Muscle of back (tissue), 11 donors: ENCODE data around the gene P2RY11. TPM values are rescaled to one million over a fixed set of nuclear protein-coding genes. Genes with fewer than 3 reads are reported as not detected.
A peak's percentile ranks its signal among the peaks of the same experiment; 100 is the strongest.

Source experiments
- DNase-seq, 3 donors: peaks; one replicate each; pipeline versions ENCODE4 v3.0.0 to v3.0.0-alpha.2; 2013
- polyA plus RNA-seq, 10 donors: library from polyadenylated mRNA; unstranded; fragments of 120-200 nt; gene quantifications; one replicate each; pipeline ENCODE4 v1.2.1, GENCODE V29; 2013; ENCODE audit not compliant: insufficient read length in 10 of 10

The P2RY11 gene
- polyA plus RNA-seq, 10 donors = 7.1 to 10.5 (median 8.6) TPM

DNA sequence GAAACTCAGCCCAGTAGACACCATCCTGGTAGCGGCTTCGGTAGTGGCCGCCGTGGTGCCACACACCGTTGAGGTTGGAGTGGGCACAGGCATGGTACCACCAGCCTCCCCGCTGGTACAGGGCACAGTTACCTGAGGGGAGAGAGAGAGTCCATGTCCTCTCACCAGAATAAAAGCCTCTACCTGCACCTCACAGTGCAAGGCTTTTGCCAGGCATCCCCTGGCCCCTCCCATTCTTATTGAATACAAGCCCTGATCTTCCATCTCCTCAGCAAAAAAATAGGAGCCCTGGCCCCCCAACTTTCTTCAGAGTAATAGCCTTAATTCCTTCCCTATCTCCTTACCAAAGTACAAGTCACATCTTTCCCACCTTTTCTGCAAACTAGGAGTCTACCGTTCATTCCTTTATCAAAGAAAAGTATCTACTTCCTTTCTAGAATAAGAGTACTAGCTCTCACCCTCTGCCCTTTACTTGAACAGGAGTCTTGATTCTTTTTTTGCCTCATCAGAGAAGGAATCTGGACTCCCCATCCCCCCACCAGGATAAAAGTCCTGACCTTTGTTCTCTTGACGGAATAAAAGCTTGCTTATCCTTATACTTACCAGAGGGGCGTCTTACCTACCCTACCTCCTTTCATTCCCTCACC is 18.7 kb upstream of the P2RY11 start:
- no peak for DNase-seq

DNA sequence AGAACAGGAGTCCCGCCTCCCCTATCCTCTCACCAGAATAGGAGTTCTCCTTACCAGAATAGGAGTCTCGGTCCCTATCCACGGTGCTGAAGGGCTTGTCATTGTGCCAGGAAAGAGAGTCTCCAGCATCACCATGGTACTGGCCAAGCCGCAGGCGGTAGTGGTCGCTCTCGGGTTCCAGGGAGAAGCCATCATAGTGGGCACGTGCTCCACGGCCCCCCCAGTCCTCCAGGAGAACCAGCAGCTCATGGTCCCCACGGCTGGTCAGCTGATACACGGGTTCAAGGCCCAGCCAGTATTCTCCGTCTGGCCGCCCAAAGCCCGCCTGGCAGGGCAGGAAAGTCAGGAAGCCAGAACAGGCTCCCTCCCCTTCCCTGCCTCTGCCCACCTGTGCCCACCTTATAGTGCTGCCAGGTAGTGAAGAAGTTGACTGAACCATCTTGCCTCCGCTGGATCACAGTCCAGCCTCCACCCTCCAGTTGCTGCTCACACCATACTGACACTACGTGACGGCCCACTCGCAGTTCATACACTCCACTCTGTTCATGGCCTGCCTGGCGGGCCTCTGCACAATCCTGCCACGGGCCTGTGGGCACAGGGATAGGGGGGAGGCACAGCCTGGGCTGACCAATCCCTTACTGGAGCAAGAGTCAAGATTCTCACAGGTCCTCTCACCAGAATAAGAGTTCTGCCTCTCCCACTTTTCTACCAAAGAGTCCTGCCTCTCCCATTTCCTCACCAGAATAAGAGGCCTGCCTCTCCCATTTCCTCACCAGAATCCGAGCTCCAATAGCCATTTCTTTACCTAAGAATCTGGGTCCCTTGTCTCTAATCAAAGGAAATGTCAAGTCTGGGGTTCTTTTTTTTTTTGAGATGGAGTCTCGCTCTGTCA is 18.0 kb upstream of the P2RY11 start:
- no peak for DNase-seq

DNA sequence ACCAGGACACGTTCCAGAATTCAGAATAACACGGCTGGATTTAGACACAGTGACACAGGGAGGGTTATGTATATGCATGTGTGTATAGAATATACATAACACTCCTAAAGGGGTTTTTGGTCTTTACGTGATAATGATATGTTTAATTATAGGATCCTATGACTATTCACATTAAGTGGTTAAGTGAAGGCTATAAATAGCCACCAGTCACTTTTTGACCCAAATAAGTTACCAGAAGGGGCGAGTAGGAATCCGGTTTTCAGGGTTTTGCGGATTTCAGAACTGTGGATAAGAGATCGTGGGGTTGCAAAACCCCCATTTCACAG is 15.9 kb upstream of the P2RY11 start:
- DNase-seq = no peak

DNA sequence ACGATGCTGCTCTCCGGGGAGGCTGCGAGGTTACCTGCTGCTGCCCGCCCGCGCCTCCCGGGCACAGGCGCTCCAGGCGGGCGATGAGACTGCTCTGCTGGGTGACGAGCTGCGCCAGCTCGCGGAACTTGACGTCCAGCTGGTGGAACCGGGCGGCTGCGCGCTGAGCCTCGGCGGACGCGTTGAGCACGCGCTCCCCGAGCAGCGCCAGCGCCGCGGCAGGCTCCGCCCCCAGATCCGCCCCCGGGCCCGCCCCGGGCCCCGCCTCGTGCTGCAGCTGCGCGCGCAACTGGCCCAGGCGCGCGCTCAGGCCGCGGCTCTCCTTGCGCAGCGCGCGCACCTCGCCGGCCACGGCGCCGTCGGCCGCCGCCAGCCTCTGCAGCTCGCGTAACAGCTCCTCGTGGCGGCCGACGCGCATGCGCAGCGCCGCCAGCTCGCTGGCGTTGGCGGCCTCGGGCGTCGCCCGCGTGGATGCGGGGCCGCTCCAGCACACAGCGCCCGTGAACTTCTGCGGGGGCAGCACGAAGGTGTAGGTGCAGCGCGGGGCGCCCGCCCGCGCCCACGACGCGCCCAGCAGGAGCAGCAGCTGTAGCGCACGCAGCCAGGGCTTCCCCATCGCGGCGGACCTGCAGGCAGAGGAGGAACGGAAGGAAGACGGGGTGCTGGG is 15.4 kb upstream of the P2RY11 start:
- peak; percentile 92 to 96 (median 95) for DNase-seq

DNA sequence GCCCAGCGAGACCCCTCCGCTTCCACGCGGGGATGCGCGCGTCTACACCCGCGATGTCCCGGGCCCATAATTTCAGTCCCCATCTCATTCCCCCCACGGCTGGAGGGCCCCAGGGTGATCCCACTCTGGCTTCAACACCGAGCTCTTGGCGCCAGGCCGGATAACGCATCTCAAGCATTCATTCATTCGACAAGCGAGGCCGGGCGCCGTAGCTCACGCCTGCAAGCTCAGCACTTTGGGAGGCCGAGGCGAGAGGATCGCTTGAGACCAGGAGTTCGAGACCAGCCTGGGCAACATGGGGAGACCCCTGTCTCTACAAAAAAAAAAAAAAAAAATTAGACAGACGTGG is 14.9 kb upstream of the P2RY11 start:
- DNase-seq = no peak

DNA sequence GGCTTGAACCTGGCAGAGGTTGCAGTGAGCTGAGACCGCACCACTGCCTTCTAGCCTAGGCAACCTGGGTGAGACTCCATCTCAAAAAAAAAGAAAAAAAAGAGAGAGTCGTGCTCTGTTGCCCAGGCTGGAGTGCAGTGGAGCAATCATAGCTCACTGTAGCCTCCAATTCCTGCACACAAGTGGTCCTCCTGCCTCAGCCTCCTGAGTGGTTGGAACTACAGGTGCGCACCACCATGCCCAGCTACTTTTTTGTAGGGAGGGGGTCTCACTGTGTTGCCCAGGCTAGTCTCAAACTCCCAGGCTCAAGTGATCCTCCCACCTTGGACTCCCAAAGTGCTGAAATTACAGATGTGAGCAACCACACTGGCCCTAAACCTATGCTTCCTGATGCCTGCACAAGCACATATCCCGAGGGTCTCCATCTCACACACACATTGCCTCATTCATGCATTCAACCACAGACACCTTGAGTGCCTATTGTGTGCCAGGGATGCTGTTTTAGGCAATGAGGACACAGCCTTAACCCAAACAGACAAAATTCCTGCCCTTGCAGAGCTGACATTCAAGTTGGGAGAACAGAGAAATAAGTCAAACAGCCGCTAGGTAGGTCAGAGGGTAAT is 11.2 kb upstream of the P2RY11 start:
- DNase-seq = no peak

DNA sequence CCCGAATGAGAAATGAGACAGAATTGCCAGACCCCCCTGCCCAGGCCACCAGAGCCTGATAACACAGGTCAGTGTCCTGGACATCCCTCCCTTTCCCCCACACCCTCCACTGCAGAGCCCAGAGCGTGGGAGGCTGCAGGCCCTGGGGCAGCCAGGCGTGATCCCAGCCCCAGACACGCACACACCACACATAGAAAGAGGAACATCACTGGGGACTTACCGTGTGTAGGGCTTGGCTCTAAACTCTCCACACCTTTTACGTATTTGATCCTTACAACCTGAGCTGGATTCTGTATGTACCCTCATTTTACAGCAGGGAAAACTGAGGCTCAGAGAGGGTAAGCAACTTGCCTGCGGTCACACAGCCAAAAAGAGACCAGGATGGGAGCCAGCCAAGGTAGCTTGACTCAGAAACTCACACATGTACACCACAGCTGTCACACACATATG is 8.7 kb upstream of the P2RY11 start:
- DNase-seq = no peak

DNA sequence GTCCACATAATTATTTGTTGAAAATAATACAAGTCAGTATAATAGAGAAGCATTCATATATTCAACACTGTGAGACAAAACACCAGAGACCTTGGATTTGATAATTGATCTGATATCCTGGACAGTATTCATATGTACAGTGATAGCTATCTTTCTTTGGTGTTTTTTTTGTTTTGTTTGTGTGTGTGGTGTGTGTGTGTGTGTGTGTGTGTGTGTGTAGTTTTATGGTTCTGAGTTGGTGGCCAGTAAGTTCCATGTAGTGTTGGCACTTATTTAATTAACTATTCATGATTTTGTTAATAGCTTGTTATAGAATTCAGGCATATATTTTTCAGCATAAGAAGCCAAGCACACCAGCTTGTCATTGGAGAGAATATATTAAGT is 7.4 kb upstream of the P2RY11 start:
- no peak for DNase-seq

DNA sequence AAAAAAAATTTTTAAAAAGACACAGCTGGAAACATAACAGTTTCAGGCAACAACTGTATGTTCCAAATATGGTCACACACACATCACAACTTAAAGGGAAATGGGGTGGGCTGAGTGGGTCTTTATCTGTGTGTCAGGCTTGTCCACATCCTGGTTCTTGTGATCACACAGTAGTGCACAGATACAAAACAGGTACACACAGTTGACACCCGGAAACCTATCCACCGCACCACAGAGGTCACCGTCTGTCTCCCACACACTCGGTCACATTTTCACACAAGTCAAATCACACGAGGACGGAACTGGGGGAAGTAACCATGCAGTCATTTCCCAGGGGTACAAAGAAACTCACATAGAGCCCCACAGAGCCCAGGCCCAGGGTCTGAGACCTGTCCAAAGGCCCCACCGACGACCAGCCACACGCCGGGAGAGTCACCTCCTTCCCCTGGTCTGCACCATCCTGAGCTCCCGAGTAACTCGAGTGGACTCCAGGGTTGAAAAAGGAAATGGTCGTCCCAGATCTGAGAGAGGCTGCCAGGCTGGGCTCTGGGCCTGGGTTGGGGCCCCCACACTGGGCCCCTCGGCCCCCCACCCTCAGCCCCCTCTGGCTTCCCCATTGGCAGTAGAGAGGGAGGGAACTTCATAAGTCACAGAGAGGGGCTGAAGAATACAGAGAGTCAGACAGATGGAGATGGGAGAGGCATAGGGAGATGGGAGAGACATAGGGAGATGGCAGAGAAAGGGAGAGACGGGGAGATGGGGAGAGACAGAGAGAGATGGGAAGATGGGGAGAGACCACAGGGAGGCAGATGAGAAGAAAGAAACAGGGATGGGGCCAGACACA is 6.6 kb upstream of the P2RY11 start:
- DNase-seq = peak in 1 of 3 donors; percentile 67

DNA sequence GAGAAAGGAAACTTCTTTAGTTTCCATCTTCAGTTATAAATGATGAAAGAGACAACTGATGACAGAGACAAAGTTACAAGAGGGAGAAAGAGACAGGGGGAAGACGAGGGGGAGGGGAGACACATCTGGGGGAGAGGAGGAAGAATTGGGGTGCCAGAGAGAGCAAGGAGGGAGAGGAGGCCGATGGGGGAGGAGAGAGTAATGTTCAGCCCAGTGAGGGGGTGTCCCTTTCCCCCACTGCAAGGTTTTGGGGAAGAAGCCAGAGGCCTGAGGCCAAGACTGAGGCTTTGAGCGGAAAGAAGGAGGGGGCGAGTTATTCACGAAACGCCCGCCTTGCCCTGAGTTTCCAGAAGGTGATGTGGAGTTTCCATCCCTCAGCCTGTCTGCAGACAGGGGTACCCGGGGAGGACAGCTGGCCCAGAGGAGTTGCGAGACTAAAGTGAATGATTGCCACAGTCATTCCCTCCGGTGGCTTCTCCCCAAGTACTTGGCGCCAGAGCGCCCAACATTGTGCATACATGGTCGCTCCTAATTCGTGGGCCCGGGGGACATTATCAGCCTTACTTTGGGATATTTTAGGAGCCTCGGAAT is 5.9 kb upstream of the P2RY11 start:
- DNase-seq = peak in 2 of 3 donors; percentile 79 to 87

DNA sequence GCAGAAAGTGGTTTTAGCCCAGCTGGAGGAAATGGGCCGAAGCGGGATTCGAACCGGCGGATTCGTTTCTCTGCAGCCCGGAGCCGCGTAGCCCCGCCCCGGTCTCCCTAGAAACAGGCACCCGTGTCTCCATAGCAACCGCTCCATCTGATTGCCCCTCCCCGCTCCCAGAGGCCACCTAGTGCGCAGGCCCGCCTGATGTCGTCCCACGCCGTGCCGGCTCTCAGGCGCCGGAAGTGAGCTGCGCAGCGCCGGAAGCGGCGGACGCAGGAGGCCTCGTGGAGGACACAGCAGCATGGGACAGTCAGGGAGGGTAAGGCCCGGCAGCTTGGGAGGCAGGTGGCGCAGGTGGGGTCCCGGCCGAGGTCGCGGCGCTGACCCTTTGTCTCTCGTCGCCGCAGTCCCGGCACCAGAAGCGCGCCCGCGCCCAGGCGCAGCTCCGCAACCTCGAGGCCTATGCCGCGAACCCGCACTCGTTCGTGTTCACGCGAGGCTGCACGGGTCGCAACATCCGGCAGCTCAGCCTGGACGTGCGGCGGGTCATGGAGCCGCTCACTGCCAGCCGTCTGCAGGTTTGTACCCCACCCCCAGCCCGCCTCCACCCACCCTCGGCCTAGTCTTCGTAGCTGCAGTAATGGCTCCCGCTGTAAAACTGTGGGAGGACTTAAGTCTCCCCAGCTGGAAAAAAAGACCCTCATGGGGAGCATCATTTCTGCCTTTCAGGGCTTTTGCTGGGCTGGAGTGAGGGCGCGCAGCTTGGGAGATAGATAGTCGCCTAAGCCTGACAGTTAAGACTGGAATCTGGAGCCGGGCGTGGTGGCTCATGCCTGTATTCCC is 5.2 kb upstream of the P2RY11 start, which contains the start of gene PPAN:
TSS of gene PPAN (plus strand) at position 263 of the 837 bp plus-strand sequence. CDS start at position 296, 33 bp downstream.
- peak; percentile 98 to 99 (median 99) for DNase-seq

DNA sequence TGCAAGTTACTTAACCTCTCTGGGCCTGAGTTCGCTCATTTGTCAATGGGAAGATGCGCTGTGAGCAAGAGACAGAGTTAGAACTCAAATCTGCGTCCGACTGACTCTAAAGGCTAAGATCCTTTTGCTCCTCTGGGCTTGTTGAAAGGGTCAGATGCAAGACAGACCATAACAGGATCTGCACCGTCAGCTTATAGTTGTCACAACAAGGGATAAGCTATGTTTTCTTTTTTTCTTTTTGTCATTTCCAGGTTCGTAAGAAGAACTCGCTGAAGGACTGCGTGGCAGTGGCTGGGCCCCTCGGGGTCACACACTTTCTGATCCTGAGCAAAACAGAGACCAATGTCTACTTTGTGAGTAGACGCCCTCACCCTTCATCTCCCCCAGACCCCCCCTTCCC is 4.2 kb upstream of the P2RY11 start:
- no peak for DNase-seq

DNA sequence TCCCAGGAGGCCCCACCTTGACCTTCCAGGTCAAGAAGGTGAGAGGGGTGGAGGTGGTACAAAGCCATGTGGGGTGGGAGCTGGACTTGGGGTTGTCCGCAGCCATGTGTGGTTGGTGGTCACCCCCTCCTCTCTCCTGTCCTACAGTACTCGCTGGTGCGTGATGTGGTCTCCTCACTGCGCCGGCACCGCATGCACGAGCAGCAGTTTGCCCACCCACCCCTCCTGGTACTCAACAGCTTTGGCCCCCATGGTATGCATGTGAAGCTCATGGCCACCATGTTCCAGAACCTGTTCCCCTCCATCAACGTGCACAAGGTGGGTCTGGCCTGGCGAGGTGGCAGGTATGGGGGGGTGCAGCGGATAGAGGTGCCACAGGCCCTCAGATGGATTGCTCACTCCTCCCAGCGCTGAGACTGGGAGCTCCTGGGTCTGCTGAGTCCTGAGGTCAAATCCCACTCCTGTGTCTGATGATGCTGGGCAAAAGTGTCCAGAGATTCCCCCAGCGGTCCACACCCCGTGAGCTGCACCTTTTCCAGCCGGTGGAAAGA is 3.6 kb upstream of the P2RY11 start:
- DNase-seq = no peak

DNA sequence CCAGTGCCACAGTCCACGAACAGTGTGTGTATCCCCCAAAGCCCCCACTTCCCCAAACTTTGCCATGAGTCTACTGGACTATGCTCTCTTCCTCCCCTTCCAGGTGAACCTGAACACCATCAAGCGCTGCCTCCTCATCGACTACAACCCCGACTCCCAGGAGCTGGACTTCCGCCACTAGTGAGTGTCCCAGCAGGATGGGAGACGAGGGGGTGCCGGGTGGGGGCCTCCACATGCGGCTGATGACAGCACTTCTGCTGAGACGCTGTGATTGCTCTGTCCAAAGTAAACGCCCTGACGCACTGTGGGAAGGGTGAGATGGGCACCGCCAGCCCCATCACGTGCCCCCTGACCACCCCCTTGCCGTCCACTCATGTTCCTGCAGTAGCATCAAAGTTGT is 2.0 kb upstream of the P2RY11 start:
- DNase-seq = no peak

DNA sequence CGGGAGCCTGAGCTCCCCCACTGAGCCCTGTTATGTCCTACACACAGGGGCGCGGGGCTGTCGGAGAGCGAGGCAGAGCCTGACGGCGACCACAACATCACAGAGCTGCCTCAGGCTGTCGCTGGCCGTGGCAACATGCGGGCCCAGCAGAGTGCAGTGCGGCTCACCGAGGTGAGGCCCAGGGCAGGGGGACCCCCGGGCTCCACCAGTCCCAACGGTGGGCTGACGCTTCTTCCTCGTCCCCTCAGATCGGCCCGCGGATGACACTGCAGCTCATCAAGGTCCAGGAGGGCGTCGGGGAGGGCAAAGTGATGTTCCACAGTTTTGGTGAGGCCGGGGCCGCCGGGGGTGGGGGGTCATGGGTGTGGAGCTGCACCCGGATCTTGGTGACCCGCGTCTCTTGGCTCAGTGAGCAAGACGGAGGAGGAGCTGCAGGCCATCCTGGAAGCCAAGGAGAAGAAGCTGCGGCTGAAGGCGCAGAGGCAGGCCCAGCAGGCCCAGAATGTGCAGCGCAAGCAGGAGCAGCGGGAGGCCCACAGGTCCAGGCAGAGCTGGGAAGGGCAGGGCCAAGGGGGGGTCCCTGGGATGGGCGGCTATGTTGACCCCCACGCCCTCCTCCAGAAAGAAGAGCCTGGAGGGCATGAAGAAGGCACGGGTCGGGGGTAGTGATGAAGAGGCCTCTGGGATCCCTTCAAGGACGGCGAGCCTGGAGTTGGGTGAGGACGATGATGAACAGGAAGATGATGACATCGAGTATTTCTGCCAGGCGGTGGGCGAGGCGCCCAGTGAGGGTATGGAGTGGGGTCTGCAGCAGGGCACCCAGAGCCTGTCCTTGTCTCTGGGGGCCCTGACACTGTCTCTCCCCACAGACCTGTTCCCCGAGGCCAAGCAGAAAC is 1.2 kb upstream of the P2RY11 start:
- DNase-seq = no peak

DNA sequence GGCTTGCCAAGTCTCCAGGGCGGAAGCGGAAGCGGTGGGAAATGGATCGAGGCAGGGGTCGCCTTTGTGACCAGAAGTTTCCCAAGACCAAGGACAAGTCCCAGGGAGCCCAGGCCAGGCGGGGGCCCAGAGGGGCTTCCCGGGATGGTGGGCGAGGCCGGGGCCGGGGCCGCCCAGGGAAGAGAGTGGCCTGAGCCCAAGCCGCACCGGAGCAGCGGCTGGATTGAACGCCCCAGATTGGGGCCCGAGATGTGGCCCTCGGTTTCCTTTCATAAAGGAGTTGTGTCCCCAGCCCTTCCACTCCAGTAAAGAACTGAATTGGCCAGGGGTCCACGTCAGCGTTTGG is 548 bp upstream of the P2RY11 start:
- DNase-seq = no peak

DNA sequence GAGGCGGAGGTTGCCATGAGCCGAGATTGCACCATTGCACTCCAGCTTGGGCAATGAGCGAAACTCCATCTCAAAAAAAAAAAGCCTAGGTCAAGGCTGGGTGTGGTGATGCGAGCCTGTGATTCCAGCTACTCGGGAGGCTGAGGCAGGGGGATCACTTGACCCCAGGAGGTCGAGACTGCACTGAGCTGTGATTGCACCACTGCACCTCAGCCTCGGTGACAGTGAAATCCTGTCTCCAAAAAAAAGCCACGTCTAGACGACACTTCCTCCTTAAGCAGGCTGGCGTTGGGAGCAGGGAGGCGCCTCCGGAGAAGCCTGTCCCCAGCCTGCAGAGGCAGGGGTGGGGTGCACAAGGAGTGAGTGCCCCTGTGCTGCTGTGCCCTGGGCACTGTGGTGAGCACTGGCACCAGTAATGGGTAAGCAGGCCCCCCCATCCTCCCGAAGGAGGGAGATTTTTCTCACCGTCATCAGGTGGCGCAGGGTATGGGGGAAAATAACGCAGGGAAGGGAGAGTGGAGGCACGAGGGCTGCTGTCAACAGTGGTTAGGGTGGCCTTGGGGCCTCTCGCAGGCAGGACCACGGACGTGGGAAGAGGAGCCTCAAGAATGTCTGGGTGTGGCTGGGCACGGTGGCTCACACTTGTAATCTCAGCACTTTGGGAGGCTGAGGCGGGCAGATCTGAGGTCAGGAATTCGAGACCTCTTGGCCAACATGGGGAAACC is 706 bp downstream of the P2RY11 start:
- no peak for DNase-seq
